Lower leg skin (tissue), 3 donors: ENCODE data around the gene SEC22A.

Source experiments
- CTCF ChIP-seq, 3 donors: fragments of 450-650 bp; IDR thresholded peaks; one replicate each; pipeline ENCODE4 v1.5.1; 2016; ENCODE audit warnings: antibody characterized with exemption in 3 of 3, mild to moderate bottlenecking in 3 of 3, moderate library complexity in 2 of 3
- POLR2A ChIP-seq, 2 donors: fragments of 450-650 bp; IDR thresholded peaks; one replicate each; pipeline ENCODE4 v1.6.1; 2016 to 2017; ENCODE audit warnings: antibody characterized with exemption in 2 of 2, mild to moderate bottlenecking in 1 of 2, moderate library complexity in 1 of 2

DNA sequence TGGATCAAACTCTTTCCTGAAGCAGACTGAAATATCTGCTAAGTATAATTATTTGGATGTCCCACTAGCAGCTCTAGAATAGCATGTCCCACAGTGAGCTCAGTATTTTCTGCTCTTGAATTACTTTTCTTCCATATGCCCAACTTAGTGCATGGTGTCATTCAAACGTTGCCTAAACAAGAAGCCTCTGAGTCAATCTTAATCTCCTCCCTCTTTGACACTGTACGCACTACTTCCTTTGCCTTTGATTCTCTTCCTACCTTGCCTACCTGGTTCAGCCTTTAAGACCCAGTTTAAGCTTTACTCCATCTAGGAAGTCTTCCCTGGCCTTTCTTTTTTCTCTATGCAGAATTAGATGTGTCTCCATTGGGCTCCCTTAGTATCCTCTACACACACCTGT is 54.5 kb downstream of the SEC22A start:
- TF ChIP-seq CTCF (IDR thresholded peaks at IDR 0.05) (no peak), POLR2A (IDR thresholded peaks at IDR 0.05) (no peak)
